IPS DF 19.7 (cell line): Measurements from ENCODE around the gene SCN10A.

Experiments
- DNase-seq: peaks from one replicate; pipeline ENCODE4 v3.0.0-alpha.2; 2013; ENCODE audit warnings: low read depth, low spot score

Gene SCN10A

GRCh38 chr3:38816026-38816425 lies at the start of gene SCN10A:
Gene SCN10A (minus strand): TSS chr3:38816217. CDS start chr3:38794010, 22,207 bp downstream.
- DNase-seq = no peak

- DNase-seq = no peak
These were observed 37.0 kb upstream of the SCN10A start for GRCh38 chr3:38853011-38853410.

GRCh38 chr3:38843898-38844297 lies 27.9 kb upstream of the SCN10A start:
- no peak for DNase-seq

- DNase-seq = no peak
These were observed 26.4 kb upstream of the SCN10A start for GRCh38 chr3:38842266-38842965.

- no peak for DNase-seq
These were observed 25.0 kb upstream of the SCN10A start for GRCh38 chr3:38840987-38841386.

- no peak for DNase-seq
These were observed 21.3 kb upstream of the SCN10A start for GRCh38 chr3:38837358-38837757.

GRCh38 chr3:38836561-38836960 lies 20.5 kb upstream of the SCN10A start:
- no peak for DNase-seq

GRCh38 chr3:38835939-38836338 lies 19.9 kb upstream of the SCN10A start:
- no peak for DNase-seq

GRCh38 chr3:38834717-38835116 lies 18.7 kb upstream of the SCN10A start:
- no peak for DNase-seq

- no peak for DNase-seq
These were observed 18.1 kb upstream of the SCN10A start for GRCh38 chr3:38834110-38834509.

GRCh38 chr3:38829404-38829803 lies 13.4 kb upstream of the SCN10A start:
- DNase-seq = no peak

- DNase-seq = no peak
These were observed 12.7 kb upstream of the SCN10A start for GRCh38 chr3:38828681-38829080.

GRCh38 chr3:38827791-38828190 lies 11.8 kb upstream of the SCN10A start:
- no peak for DNase-seq

GRCh38 chr3:38826001-38826400 lies 10.0 kb upstream of the SCN10A start:
- no peak for DNase-seq

GRCh38 chr3:38824349-38824748 lies 8.3 kb upstream of the SCN10A start:
- no peak for DNase-seq

- no peak for DNase-seq
These were observed 7.7 kb upstream of the SCN10A start for GRCh38 chr3:38823722-38824121.

GRCh38 chr3:38823186-38823585 lies 7.2 kb upstream of the SCN10A start:
- no peak for DNase-seq

- DNase-seq = no peak
These were observed 4.2 kb downstream of the SCN10A start for GRCh38 chr3:38811822-38812221.

GRCh38 chr3:38805765-38806386 lies 10.1 kb downstream of the SCN10A start:
- peak; percentile 63 for DNase-seq

GRCh38 chr3:38805004-38805403 lies 11.0 kb downstream of the SCN10A start:
- no peak for DNase-seq

GRCh38 chr3:38800511-38800910 lies 15.5 kb downstream of the SCN10A start:
- DNase-seq = no peak

- no peak for DNase-seq
These were observed 22.3 kb downstream of the SCN10A start for GRCh38 chr3:38793721-38794120.

- no peak for DNase-seq
These were observed 23.0 kb downstream of the SCN10A start for GRCh38 chr3:38792983-38793382.
